H9 (cell line): ENCODE data around the gene COL19A1. TPM values are rescaled to one million over a fixed set of nuclear protein-coding genes. Genes with fewer than 3 reads are reported as not detected.

ENCODE experiments used
- DNase-seq: peaks from one replicate; pipeline ENCODE4 v3.0.0-alpha.2; 2017
- H2AFZ ChIP-seq: one replicate; pipeline ENCODE4 v1.6.1; 2013; ENCODE audit warnings: mild to moderate bottlenecking, low read length, control low read depth, moderate library complexity
- H2AK5ac ChIP-seq: 2 replicates; pipeline ENCODE4 v1.6.1; 2013; ENCODE audit warnings: low read length, control low read depth, mixed read lengths; ENCODE audit not compliant: insufficient read length
- H2BK120ac ChIP-seq: one replicate; pipeline ENCODE4 v1.6.1; 2013; ENCODE audit warnings: low read depth, mild to moderate bottlenecking, low read length, control low read depth, inconsistent platforms; ENCODE audit not compliant: poor library complexity, severe bottlenecking
- H2BK12ac ChIP-seq: 2 replicates; pipeline ENCODE4 v1.6.1; 2013; ENCODE audit warnings: low read length, control low read depth, mixed read lengths, low read depth; ENCODE audit not compliant: insufficient read length
- H2BK15ac ChIP-seq: 2 replicates; pipeline ENCODE4 v1.6.1; 2013; ENCODE audit warnings: low read depth, low read length, control low read depth
- H2BK20ac ChIP-seq: one replicate; pipeline ENCODE4 v1.6.1; 2013; ENCODE audit warnings: low read depth, mild to moderate bottlenecking, low read length, control low read depth, inconsistent platforms; ENCODE audit not compliant: poor library complexity, severe bottlenecking
- H2BK5ac ChIP-seq: 2 replicates; pipeline ENCODE4 v1.6.1; 2013; ENCODE audit warnings: low read length, control low read depth, mixed read lengths; ENCODE audit not compliant: insufficient read length
- H3K14ac ChIP-seq: 2 replicates; pipeline ENCODE4 v1.6.1; 2013; ENCODE audit warnings: low read length, control low read depth; ENCODE audit not compliant: insufficient read depth
- H3K18ac ChIP-seq: 2 replicates; pipeline ENCODE4 v1.6.1; 2013; ENCODE audit warnings: low read depth, mild to moderate bottlenecking, mixed read lengths, low read length, control low read depth; ENCODE audit not compliant: insufficient read length
- H3K23ac ChIP-seq: 2 replicates; pipeline ENCODE4 v1.6.1; 2013; ENCODE audit warnings: low read length, control low read depth, mixed read lengths, low read depth; ENCODE audit not compliant: insufficient read length
- H3K23me2 ChIP-seq: 2 replicates; pipeline ENCODE4 v1.6.1; 2013; ENCODE audit warnings: low read depth, mild to moderate bottlenecking, mixed read lengths, low read length, control low read depth; ENCODE audit not compliant: insufficient read length, poor library complexity, severe bottlenecking
- H3K27ac ChIP-seq: 2 replicates; pipeline ENCODE4 v1.5.1; 2013; ENCODE audit warnings: low read length, control low read depth, mixed read lengths, low read depth; ENCODE audit not compliant: insufficient read length
- H3K27me3 ChIP-seq: 2 replicates; pipeline ENCODE4 v1.6.1; 2013; ENCODE audit warnings: low read length, control low read depth, inconsistent platforms; ENCODE audit not compliant: insufficient read depth
- H3K4ac ChIP-seq: 2 replicates; pipeline ENCODE4 v1.6.1; 2013; ENCODE audit warnings: low read depth, mild to moderate bottlenecking, control low read depth, inconsistent platforms, low read length, moderate library complexity
- H3K4me1 ChIP-seq: 2 replicates; pipeline ENCODE4 v1.6.1; 2013; ENCODE audit warnings: low read length, control low read depth, inconsistent platforms; ENCODE audit not compliant: insufficient read depth
- H3K4me2 ChIP-seq: 2 replicates; pipeline ENCODE4 v1.6.1; 2013; ENCODE audit warnings: low read length, control low read depth, mixed read lengths; ENCODE audit not compliant: insufficient read length, insufficient read depth
- H3K56ac ChIP-seq: 2 replicates; pipeline ENCODE4 v1.6.1; 2013; ENCODE audit warnings: low read depth, mild to moderate bottlenecking, mixed read lengths, low read length, control low read depth; ENCODE audit not compliant: insufficient read length
- H3K79me1 ChIP-seq: 2 replicates; pipeline ENCODE4 v1.6.1; 2013; ENCODE audit warnings: low read depth, mild to moderate bottlenecking, moderate library complexity, low read length, control low read depth, inconsistent platforms; ENCODE audit not compliant: insufficient read depth, poor library complexity, severe bottlenecking
- H3K79me2 ChIP-seq: 2 replicates; pipeline ENCODE4 v1.6.1; 2013; ENCODE audit warnings: low read length, control low read depth, inconsistent platforms; ENCODE audit not compliant: insufficient read depth
- H3K9ac ChIP-seq: 2 replicates; pipeline ENCODE4 v1.6.1; 2013; ENCODE audit warnings: low read length, control low read depth, mixed read lengths; ENCODE audit not compliant: insufficient read length; ENCODE audit errors: extremely low read depth
- H3K9me3 ChIP-seq: one replicate; pipeline ENCODE4 v1.6.1; 2013; ENCODE audit warnings: low read depth, low read length, inconsistent platforms; ENCODE audit not compliant: control insufficient read depth
- H3T11ph ChIP-seq: one replicate; pipeline ENCODE4 v1.6.1; 2013; ENCODE audit warnings: mild to moderate bottlenecking, low read length, control low read depth, inconsistent platforms
- H4K20me1 ChIP-seq: one replicate; pipeline ENCODE4 v1.6.1; 2013; ENCODE audit not compliant: control insufficient read depth, insufficient read length, insufficient read depth
- H4K5ac ChIP-seq: 2 replicates; pipeline ENCODE4 v1.6.1; 2013; ENCODE audit warnings: low read depth, mild to moderate bottlenecking, mixed read lengths, low read length, control low read depth; ENCODE audit not compliant: insufficient read length
- H4K8ac ChIP-seq: replicated peaks from 2 replicates; pipeline ENCODE4 v1.6.1; 2013; ENCODE audit warnings: low read length, control low read depth, mixed read lengths, low read depth; ENCODE audit not compliant: insufficient read length
- H4K91ac ChIP-seq: 2 replicates; pipeline ENCODE4 v1.6.1; 2013; ENCODE audit warnings: low read depth, mild to moderate bottlenecking, moderate library complexity, mixed read lengths, low read length, control low read depth; ENCODE audit not compliant: insufficient read length
- H3K27ac Mint-ChIP-seq, 3 experiments: 2 replicates in 2 of 3; 3 replicates in 1 of 3; pipeline ENCODE4 v1.8.0; 2020 to 2021; ENCODE audit warnings: mixed read lengths in 3 of 3, mild to moderate bottlenecking in 1 of 3, moderate library complexity in 1 of 3
- H3K27me3 Mint-ChIP-seq: 2 replicates; pipeline ENCODE4 v1.8.0; 2021; ENCODE audit warnings: low read depth, mild to moderate bottlenecking, moderate library complexity, mixed read lengths
- H3K36me3 Mint-ChIP-seq, 3 experiments: 2 replicates in 2 of 3; 3 replicates in 1 of 3; pipeline ENCODE4 v1.8.0; 2020 to 2021; ENCODE audit warnings: low read depth in 3 of 3, mixed read lengths in 3 of 3; ENCODE audit not compliant: insufficient read depth in 1 of 3
- H3K4me1 Mint-ChIP-seq, 2 experiments: 2 replicates each; pipeline ENCODE4 v1.8.0; 2020; ENCODE audit warnings: mixed read lengths in 2 of 2
- H3K4me3 Mint-ChIP-seq, 2 experiments: 2 replicates in 1 of 2; 3 replicates in 1 of 2; pipeline ENCODE4 v1.8.0; 2020 to 2021; ENCODE audit warnings: mild to moderate bottlenecking in 2 of 2, mixed read lengths in 2 of 2, moderate library complexity in 1 of 2
- H3K9me3 Mint-ChIP-seq, 2 experiments: 2 replicates in 1 of 2; 3 replicates in 1 of 2; pipeline ENCODE4 v1.8.0; 2020; ENCODE audit warnings: mild to moderate bottlenecking in 2 of 2, mixed read lengths in 2 of 2, moderate library complexity in 1 of 2
- CTCF ChIP-seq: fragments of 200-600 bp; sonication (generic); conservative IDR thresholded peaks from 3 replicates; pipeline ENCODE4 v1.8.0; 2021; ENCODE audit warnings: antibody characterized with exemption, mild to moderate bottlenecking
- WGBS: extraction: QIAGEN DNeasy Blood & Tissue Kit; methylation state at CpG from one replicate; pipeline ENCODE4 v1.1.7; 2013; ENCODE audit warnings: missing lambda C conversion rate, low lambda C conversion rate, mixed read lengths; ENCODE audit not compliant: insufficient read length; ENCODE audit errors: extremely low coverage; 5-methylcytosine and 5-hydroxymethylcytosine counted together
- total RNA-seq: library from RNA; stranded (reverse); gene quantifications from 2 replicates; pipeline ENCODE4 v1.2.1, GENCODE V29; 2021

COL19A1 gene
- total RNA-seq, 1 experiment from 2014 or later, result not detected

- no peaks in the 10 kb centered on the region for H4K20me1 ChIP-seq
- H2BK120ac ChIP-seq, result no peak overlapping the region
- no peak overlapping the region for H3K9ac ChIP-seq
- no peak overlapping the region for H3K14ac ChIP-seq
- H3K9me3 ChIP-seq, result no peaks in the 10 kb centered on the region
- no CpG with 5 or more reads among the region's 5 CpGs for WGBS
- no peaks in the 10 kb centered on the region for H3K27me3 Mint-ChIP-seq
- no peaks in the 10 kb centered on the region for H3K27me3 ChIP-seq
- H3K79me2 ChIP-seq, result no peaks in the 10 kb centered on the region
- no peak overlapping the region for H2BK5ac ChIP-seq
- H3K4ac ChIP-seq, result no peak overlapping the region
- H2BK12ac ChIP-seq, result no peak overlapping the region
- no peaks in the 10 kb centered on the region for H3K23me2 ChIP-seq
- H3K79me1 ChIP-seq, result no peaks in the 10 kb centered on the region
- H3K27ac ChIP-seq, result no peak overlapping the region
- no peak overlapping the region for H3K18ac ChIP-seq
- no peak overlapping the region for H4K91ac ChIP-seq
- no peak overlapping the region for H3K56ac ChIP-seq
- 0 out of 5 replicates have a peak, but pooled peaks cover 0 to 2% of the 10 kb centered on the region in 2 experiments for H3K9me3 Mint-ChIP-seq
- no peak overlapping the region for H3K4me2 ChIP-seq
- no peak overlapping the region for H4K8ac ChIP-seq
- H3K23ac ChIP-seq, result no peak overlapping the region
- H3K36me3 Mint-ChIP-seq, result no peaks in the 10 kb centered on the region
- no peak overlapping the region for H3T11ph ChIP-seq
- no peak overlapping the region for H3K27ac Mint-ChIP-seq
- H2BK15ac ChIP-seq, result no peak overlapping the region
- DNase-seq, result no peak
- no peak overlapping the region for H2BK20ac ChIP-seq
- no peak overlapping the region for H2AFZ ChIP-seq
- H3K4me1 ChIP-seq, result no peaks in the 10 kb centered on the region
- no peak overlapping the region for H3K4me3 Mint-ChIP-seq
- H4K5ac ChIP-seq, result no peak overlapping the region
- no peak for TF ChIP-seq CTCF
- 0 out of 4 replicates have a peak, but pooled peaks cover 2 to 4% of the 10 kb centered on the region in 2 experiments for H3K4me1 Mint-ChIP-seq
- no peak overlapping the region for H2AK5ac ChIP-seq
Observed at GRCh38 chr6:69988458-69989126, 122.2 kb downstream of the COL19A1 start.
